Measurements from ENCODE around the gene TMEM163. TPM values are rescaled to one million over a fixed set of nuclear protein-coding genes. Genes with fewer than 3 reads are reported as not detected.
"Not testable (repeated sequence)": the region's sequence is repeated elsewhere in the genome, so short reads cannot be mapped to it uniquely, and the experiment has no call there.

Gene TMEM163
- polyA plus RNA-seq, 1 donor, result 0.39 TPM

DNA sequence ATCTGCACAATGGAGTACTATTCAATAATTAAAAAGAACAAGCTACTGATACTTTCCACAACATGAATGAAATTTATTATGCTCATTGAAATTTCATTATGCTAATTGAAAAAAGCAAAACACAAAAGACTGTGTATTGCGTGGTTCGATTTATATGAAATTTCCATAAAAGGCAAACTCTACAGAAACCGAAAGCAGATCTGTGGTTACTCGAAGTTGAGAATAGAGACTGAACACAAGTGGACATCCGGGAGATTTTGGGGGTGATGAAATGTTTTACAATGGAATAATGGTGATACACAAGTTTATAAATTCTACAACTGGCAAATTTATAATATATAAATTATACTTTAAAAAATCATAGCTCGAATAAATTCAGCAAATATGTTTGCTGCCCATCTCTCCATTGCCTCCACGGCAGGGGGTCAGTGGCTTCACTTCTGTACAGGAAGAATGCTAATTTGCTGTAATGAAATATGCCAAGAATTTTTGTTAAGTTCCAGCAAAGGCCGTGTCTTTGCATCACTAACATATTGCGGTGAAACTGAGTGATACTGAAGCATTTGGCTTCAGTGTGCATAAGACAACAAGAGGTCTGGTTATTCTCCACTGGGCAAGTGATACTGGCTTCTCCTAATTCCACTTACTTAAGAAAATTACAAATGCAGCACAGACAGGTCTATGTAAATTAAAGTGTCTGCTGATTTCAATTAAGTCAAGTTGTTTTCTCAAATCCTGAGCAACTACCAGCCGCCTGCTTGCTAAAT is 96.7 kb downstream of the TMEM163 start:
- H3K9me3 ChIP-seq (ENCODE audit: control insufficient read depth, low read depth, low read length), result no peaks in the 10 kb centered on the region
- no peaks in the 10 kb centered on the region for H3K27me3 ChIP-seq (ENCODE audit: control insufficient read depth, insufficient read depth, low read length)
- 85% methylated on average over 4 of the region's 10 CpGs for WGBS (ENCODE audit: insufficient coverage, low lambda C conversion rate)
- no peak overlapping the region for H3K4me3 ChIP-seq (ENCODE audit: low read length)
- no peaks in the 10 kb centered on the region for H3K36me3 ChIP-seq (ENCODE audit: control insufficient read depth, insufficient read depth, low read length)
- no peaks in the 10 kb centered on the region for H3K4me1 ChIP-seq (ENCODE audit: control insufficient read depth, insufficient read depth, low read length)
- DNase-seq, result no peak
- no peak overlapping the region for H3K27ac ChIP-seq (ENCODE audit: low read length)

DNA sequence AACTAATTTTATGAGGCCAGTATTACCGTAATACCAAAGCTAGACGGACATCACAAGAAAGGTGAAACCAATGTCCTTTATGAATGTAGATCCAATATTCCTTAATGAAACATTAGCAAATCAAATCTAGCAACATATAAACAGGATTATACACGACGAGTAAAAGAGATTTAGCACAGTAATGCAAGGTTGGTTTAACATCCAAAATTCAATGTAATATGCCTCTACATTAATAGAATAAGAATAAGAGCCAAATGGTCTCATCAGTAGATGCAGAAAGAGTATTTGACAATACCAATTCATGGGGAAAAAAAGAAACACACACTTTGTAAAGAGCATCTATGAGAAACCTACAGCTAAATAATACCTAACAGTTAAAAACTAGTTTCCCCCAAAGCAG is 99.5 kb downstream of the TMEM163 start:
- H3K9me3 ChIP-seq (ENCODE audit: control insufficient read depth, low read depth, low read length), result no peaks in the 10 kb centered on the region
- DNase-seq, result no peak
- H3K27me3 ChIP-seq (ENCODE audit: control insufficient read depth, insufficient read depth, low read length), result no peaks in the 10 kb centered on the region
- H3K27ac ChIP-seq (ENCODE audit: low read length), result no peak overlapping the region
- WGBS (ENCODE audit: insufficient coverage, low lambda C conversion rate), result no CpG with 5 or more reads among the region's 4 CpGs
- no peaks in the 10 kb centered on the region for H3K36me3 ChIP-seq (ENCODE audit: control insufficient read depth, insufficient read depth, low read length)
- H3K4me1 ChIP-seq (ENCODE audit: control insufficient read depth, insufficient read depth, low read length), result no peaks in the 10 kb centered on the region
- H3K4me3 ChIP-seq (ENCODE audit: low read length), result no peak overlapping the region

DNA sequence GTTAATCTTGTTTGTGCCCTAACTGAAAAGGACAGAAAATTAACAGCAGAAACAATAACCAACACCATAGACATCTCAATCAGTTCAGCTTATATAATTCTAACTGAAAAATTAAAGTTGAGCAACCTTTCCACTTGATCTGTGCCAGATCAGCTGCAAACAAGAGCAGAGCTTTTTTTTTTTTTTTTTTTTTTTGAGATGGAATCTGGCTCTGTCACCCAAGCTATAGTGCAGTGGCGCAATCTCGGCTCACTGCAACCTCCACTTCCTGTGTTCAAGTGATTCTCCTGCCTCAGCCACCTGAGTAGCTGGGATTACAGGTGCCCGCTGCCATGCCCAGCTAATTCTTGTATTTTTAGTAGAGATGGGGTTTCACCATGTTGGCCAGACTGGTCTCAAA is 103.3 kb downstream of the TMEM163 start:
- not testable (repeated sequence) for H3K4me3 ChIP-seq (ENCODE audit: low read length); H3K4me1 ChIP-seq (ENCODE audit: control insufficient read depth, insufficient read depth, low read length); DNase-seq; H3K27ac ChIP-seq (ENCODE audit: low read length); H3K36me3 ChIP-seq (ENCODE audit: control insufficient read depth, insufficient read depth, low read length); H3K27me3 ChIP-seq (ENCODE audit: control insufficient read depth, insufficient read depth, low read length); H3K9me3 ChIP-seq (ENCODE audit: control insufficient read depth, low read depth, low read length)
- WGBS (ENCODE audit: insufficient coverage, low lambda C conversion rate), result no CpG with 5 or more reads among the region's 3 CpGs

DNA sequence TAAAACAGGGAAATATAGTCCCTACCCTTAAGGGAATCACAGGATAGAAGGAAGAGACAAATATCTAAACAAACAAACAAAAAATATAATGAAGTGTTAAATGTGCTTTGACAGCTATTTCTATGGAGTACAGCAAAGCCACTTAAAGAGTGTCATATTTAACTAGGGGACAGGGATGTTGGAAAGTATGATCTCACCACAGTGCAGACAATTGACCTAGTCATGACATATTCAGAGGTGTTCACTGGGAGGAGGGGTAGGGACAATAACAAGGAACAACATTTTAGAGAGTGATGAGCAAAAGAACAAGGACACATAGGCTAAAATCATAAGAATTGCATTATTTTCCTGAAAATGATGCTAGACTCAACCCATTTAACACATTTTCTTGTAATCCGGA is 107.5 kb downstream of the TMEM163 start:
- DNase-seq, result no peak
- 100% methylated on average over 1 of the region's 1 CpG for WGBS (ENCODE audit: insufficient coverage, low lambda C conversion rate)

DNA sequence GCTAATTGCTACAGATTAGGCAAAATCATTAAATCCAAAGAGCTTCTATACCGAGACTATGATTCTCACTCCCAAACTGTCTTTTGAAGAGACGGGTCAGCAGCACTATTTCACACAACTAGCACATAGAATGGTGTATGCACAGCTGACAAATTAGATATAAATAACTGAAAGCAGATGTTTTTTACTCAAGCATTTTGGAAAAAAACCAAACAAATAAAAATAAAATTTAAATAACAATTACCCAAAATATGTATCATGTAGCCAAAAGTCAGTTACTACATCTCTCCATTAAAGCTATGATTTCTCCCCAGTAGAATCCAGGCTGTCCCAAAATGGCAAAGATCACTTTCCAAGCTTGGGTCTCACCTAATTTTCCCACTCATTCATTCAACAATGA is 107.9 kb downstream of the TMEM163 start:
- Histone ChIP-seq H3K36me3 (ENCODE audit: control insufficient read depth, insufficient read depth, low read length) (no peaks in the 10 kb centered on the region), H3K4me1 (ENCODE audit: control insufficient read depth, insufficient read depth, low read length) (no peaks in the 10 kb centered on the region), H3K4me3 (ENCODE audit: low read length) (no peak overlapping the region), H3K27ac (ENCODE audit: low read length) (no peak overlapping the region), H3K9me3 (ENCODE audit: control insufficient read depth, low read depth, low read length) (peaks cover 4% of the 10 kb centered on the region), H3K27me3 (ENCODE audit: control insufficient read depth, insufficient read depth, low read length) (no peaks in the 10 kb centered on the region)
- no peak for DNase-seq
- WGBS (ENCODE audit: insufficient coverage, low lambda C conversion rate), result no CpG with 5 or more reads among the region's 2 CpGs

More for the DNA sequence above, 107.5 kb downstream of the TMEM163 start:
- H3K4me3 ChIP-seq (ENCODE audit: low read length), result no peak overlapping the region
- no peak overlapping the region for H3K27ac ChIP-seq (ENCODE audit: low read length)
- peaks cover 4% of the 10 kb centered on the region for H3K9me3 ChIP-seq (ENCODE audit: control insufficient read depth, low read depth, low read length)
- no peaks in the 10 kb centered on the region for H3K27me3 ChIP-seq (ENCODE audit: control insufficient read depth, insufficient read depth, low read length)
- H3K4me1 ChIP-seq (ENCODE audit: control insufficient read depth, insufficient read depth, low read length), result no peaks in the 10 kb centered on the region
- H3K36me3 ChIP-seq (ENCODE audit: control insufficient read depth, insufficient read depth, low read length), result no peaks in the 10 kb centered on the region

DNA sequence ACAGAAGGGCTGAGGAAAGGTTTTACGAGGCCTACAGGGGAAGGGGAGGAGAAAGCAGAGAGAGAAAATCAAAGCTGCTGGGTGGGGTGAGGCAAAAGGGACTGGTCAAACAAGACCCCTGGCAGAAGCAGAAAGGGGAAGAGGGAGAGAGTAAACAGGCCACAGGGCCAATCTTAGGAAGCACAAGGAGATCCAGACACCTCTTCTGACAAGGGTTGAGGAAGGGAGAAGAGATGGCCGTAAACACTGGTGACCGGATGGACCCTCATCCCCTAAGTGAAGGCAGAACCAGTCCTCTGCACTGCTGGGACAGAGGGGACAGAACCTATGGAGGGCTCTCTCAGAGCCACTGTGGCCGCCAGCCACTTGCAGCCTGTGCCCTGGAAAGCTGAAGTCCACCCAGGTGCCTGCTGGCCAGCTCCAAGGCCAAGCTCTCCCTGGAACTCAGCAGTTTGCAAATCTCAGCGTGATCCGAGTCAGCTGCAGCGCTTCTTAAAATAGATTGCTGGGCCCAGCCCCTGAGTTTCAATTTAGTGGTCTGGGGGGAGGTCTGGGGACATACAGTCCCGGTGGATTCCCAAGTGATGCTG is 108.8 kb downstream of the TMEM163 start:
- Histone ChIP-seq H3K36me3 (ENCODE audit: control insufficient read depth, insufficient read depth, low read length) (no peaks in the 10 kb centered on the region), H3K4me1 (ENCODE audit: control insufficient read depth, insufficient read depth, low read length) (no peaks in the 10 kb centered on the region), H3K27me3 (ENCODE audit: control insufficient read depth, insufficient read depth, low read length) (no peaks in the 10 kb centered on the region), H3K9me3 (ENCODE audit: control insufficient read depth, low read depth, low read length) (peaks cover 4% of the 10 kb centered on the region), H3K27ac (ENCODE audit: low read length) (no peak overlapping the region), H3K4me3 (ENCODE audit: low read length) (no peak overlapping the region)
- no peak for DNase-seq
- 71% methylated on average over 1 of the region's 8 CpGs for WGBS (ENCODE audit: insufficient coverage, low lambda C conversion rate)

- Histone ChIP-seq H3K4me3 (ENCODE audit: low read length) (no peak overlapping the region), H3K27me3 (ENCODE audit: control insufficient read depth, insufficient read depth, low read length) (no peaks in the 10 kb centered on the region), H3K36me3 (ENCODE audit: control insufficient read depth, insufficient read depth, low read length) (no peaks in the 10 kb centered on the region), H3K9me3 (ENCODE audit: control insufficient read depth, low read depth, low read length) (no peaks in the 10 kb centered on the region), H3K27ac (ENCODE audit: low read length) (no peak overlapping the region), H3K4me1 (ENCODE audit: control insufficient read depth, insufficient read depth, low read length) (no peaks in the 10 kb centered on the region)
- WGBS (ENCODE audit: insufficient coverage, low lambda C conversion rate), result 100% methylated on average over 1 of the region's 5 CpGs
- DNase-seq, result no peak
Observed at GRCh38 chr2:134603966-134604365, 114.8 kb downstream of the TMEM163 start.

DNA sequence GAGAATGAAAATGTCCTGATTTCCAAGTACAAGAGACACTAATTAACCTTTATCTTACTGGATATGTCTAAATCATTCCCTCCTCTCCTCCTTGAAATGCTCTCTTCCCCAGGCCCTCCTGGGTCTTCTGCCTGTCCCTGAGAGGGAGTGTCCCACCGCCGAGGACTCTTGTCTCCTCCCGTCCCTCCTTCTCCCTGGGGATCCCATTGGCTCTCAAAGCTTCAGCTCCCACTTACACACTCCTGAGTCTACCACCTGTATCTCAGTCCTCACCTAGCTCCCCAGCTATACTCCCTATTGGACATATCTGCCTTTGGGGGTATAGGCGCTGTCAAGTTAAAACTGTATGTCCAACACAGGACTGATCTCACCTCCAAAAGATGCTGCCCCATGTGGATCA is 116.1 kb downstream of the TMEM163 start:
- DNase-seq, result no peak
- Histone ChIP-seq H3K27me3 (ENCODE audit: control insufficient read depth, insufficient read depth, low read length) (no peaks in the 10 kb centered on the region), H3K27ac (ENCODE audit: low read length) (no peak overlapping the region), H3K4me1 (ENCODE audit: control insufficient read depth, insufficient read depth, low read length) (no peaks in the 10 kb centered on the region), H3K36me3 (ENCODE audit: control insufficient read depth, insufficient read depth, low read length) (no peaks in the 10 kb centered on the region), H3K4me3 (ENCODE audit: low read length) (no peak overlapping the region), H3K9me3 (ENCODE audit: control insufficient read depth, low read depth, low read length) (no peaks in the 10 kb centered on the region)
- WGBS (ENCODE audit: insufficient coverage, low lambda C conversion rate), result no CpG with 5 or more reads among the region's 4 CpGs

- H3K36me3 ChIP-seq (ENCODE audit: control insufficient read depth, insufficient read depth, low read length), result no peaks in the 10 kb centered on the region
- H3K4me1 ChIP-seq (ENCODE audit: control insufficient read depth, insufficient read depth, low read length), result no peaks in the 10 kb centered on the region
- H3K27me3 ChIP-seq (ENCODE audit: control insufficient read depth, insufficient read depth, low read length), result no peaks in the 10 kb centered on the region
- no CpG with 5 or more reads among the region's 11 CpGs for WGBS (ENCODE audit: insufficient coverage, low lambda C conversion rate)
- no peak for DNase-seq
- no peak overlapping the region for H3K27ac ChIP-seq (ENCODE audit: low read length)
- no peaks in the 10 kb centered on the region for H3K9me3 ChIP-seq (ENCODE audit: control insufficient read depth, low read depth, low read length)
- no peak overlapping the region for H3K4me3 ChIP-seq (ENCODE audit: low read length)
Observed at GRCh38 chr2:134601264-134601663, 117.5 kb downstream of the TMEM163 start.

DNA sequence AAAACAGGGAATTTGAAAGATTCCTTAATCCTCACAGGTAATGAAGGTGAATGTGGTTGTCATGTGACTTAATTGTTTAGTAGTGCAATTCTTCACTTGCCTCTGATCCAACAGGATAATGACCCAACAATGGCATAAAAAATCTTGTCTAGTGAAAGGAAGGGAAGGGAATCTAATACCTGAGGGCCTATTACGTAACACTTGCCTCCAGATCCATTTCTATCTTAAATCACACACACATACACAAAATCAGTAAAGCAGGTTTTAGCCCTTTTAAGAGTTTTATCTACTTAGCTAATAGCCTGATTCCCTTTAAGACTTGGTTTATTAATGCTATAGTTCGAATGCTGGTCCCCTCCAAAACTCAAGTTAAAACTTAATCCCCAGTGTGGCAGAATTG is 118.6 kb downstream of the TMEM163 start:
- Histone ChIP-seq H3K36me3 (ENCODE audit: control insufficient read depth, insufficient read depth, low read length) (no peaks in the 10 kb centered on the region), H3K4me1 (ENCODE audit: control insufficient read depth, insufficient read depth, low read length) (no peaks in the 10 kb centered on the region), H3K4me3 (ENCODE audit: low read length) (no peak overlapping the region), H3K27me3 (ENCODE audit: control insufficient read depth, insufficient read depth, low read length) (no peaks in the 10 kb centered on the region), H3K27ac (ENCODE audit: low read length) (no peak overlapping the region), H3K9me3 (ENCODE audit: control insufficient read depth, low read depth, low read length) (no peaks in the 10 kb centered on the region)
- DNase-seq, result no peak
- WGBS (ENCODE audit: insufficient coverage, low lambda C conversion rate), result no CpG with 5 or more reads among the region's 2 CpGs

DNA sequence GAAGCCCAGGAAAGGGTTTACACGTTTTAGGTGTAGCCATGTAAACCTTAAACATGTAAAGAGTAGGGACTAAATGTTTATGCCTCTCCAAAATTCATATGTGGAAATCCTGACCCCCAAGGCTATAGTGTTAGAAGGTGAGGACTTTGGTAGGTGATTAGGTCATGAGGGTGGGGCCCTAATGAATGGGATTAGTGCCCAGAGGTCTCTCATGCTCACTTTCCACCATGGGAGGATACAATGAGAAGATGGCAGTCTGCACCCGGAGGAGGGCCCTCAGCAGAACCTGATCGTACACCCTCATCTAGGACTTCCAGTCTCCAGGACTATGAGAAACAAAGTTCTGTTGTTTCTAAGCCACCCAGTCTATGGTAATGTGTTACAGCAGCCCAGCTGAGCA is 119.6 kb downstream of the TMEM163 start:
- WGBS (ENCODE audit: insufficient coverage, low lambda C conversion rate), result no CpG with 5 or more reads among the region's 3 CpGs
- H3K27me3 ChIP-seq (ENCODE audit: control insufficient read depth, insufficient read depth, low read length), result no peaks in the 10 kb centered on the region
- DNase-seq, result no peak
- no peak overlapping the region for H3K27ac ChIP-seq (ENCODE audit: low read length)
- H3K4me1 ChIP-seq (ENCODE audit: control insufficient read depth, insufficient read depth, low read length), result no peaks in the 10 kb centered on the region
- no peaks in the 10 kb centered on the region for H3K36me3 ChIP-seq (ENCODE audit: control insufficient read depth, insufficient read depth, low read length)
- no peak overlapping the region for H3K4me3 ChIP-seq (ENCODE audit: low read length)
- H3K9me3 ChIP-seq (ENCODE audit: control insufficient read depth, low read depth, low read length), result no peaks in the 10 kb centered on the region
